ENCODE measurements around the gene HPX.

The HPX gene, protein sequence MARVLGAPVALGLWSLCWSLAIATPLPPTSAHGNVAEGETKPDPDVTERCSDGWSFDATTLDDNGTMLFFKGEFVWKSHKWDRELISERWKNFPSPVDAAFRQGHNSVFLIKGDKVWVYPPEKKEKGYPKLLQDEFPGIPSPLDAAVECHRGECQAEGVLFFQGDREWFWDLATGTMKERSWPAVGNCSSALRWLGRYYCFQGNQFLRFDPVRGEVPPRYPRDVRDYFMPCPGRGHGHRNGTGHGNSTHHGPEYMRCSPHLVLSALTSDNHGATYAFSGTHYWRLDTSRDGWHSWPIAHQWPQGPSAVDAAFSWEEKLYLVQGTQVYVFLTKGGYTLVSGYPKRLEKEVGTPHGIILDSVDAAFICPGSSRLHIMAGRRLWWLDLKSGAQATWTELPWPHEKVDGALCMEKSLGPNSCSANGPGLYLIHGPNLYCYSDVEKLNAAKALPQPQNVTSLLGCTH

DNA sequence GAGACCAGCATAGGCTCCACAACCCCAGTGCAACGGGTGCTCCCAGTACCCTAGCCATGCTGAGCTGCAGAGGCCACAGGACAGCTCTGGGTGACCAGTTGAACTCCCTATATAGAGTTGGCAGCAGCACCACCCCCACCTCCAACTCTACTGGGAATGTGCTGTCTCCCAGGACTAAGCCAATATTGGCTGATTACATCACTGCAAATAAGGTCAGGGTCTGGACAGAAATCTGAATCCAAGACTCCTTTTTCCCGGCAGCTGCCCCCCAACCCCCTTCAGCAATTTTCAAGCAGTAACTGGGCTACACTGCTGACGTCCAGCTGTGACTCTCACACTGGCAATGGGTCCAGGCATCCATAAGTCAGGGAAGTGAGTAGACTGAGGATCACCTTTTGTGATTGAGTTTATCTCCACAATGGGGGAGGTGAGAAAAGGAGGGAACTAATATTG is at the start of gene HPX:
HPX (minus strand) TSS at position 82 of the 453 bp plus-strand sequence; CDS start at position 58, 24 bp downstream.
- H3K27me3 ChIP-seq (ENCODE audit: insufficient read depth, insufficient read length): no peaks in the 10 kb centered on the region
- no peak for DNase-seq (ENCODE audit: low read depth, low spot score)
- no peak within 1 kb of the TSS for H3K4me3 ChIP-seq (ENCODE audit: insufficient read length, low read depth)
- TF ChIP-seq SUZ12 (IDR thresholded peaks at IDR 0.05; ENCODE audit: extremely low read depth, insufficient read depth, insufficient read length) (no peak), YY1 (IDR thresholded peaks at IDR 0.05; ENCODE audit: insufficient read depth, insufficient read length) (no peak), ZNF274 (IDR thresholded peaks at IDR 0.05; ENCODE audit: low read depth, low read length) (no peak)
- no peaks in the 10 kb centered on the region for H3K9me3 ChIP-seq (ENCODE audit: insufficient read depth, low read length)
- H3K36me3 ChIP-seq (ENCODE audit: insufficient read depth, insufficient read length, low read length): no peaks in the 10 kb centered on the region
- H3K9ac ChIP-seq (ENCODE audit: insufficient read length, low read depth): no peak within 1 kb of the TSS
- peaks cover 6% of the 10 kb centered on the region for H3K4me1 ChIP-seq (ENCODE audit: insufficient read depth, insufficient read length)

- no peak for TF ChIP-seq SUZ12 (IDR thresholded peaks at IDR 0.05; ENCODE audit: extremely low read depth, insufficient read depth, insufficient read length)
- TF ChIP-seq ZNF274 (IDR thresholded peaks at IDR 0.05; ENCODE audit: low read depth, low read length): no peak
- TF ChIP-seq YY1 (IDR thresholded peaks at IDR 0.05; ENCODE audit: insufficient read depth, insufficient read length): no peak
- H3K9me3 ChIP-seq (ENCODE audit: insufficient read depth, low read length): no peaks in the 10 kb centered on the region
- no peaks in the 10 kb centered on the region for H3K27me3 ChIP-seq (ENCODE audit: insufficient read depth, insufficient read length)
- no peaks in the 10 kb centered on the region for H3K4me1 ChIP-seq (ENCODE audit: insufficient read depth, insufficient read length)
- H3K36me3 ChIP-seq (ENCODE audit: insufficient read depth, insufficient read length, low read length): peaks cover 63% of the 10 kb centered on the region
- H3K9ac ChIP-seq (ENCODE audit: insufficient read length, low read depth): no peak overlapping the region
- H3K4me3 ChIP-seq (ENCODE audit: insufficient read length, low read depth): no peak overlapping the region
- DNase-seq (ENCODE audit: low read depth, low spot score): no peak
Measured at GRCh38 chr11:6489306-6489705, 48.5 kb upstream of the HPX start.

- H3K4me3 ChIP-seq (ENCODE audit: insufficient read length, low read depth): no peak overlapping the region
- H3K9ac ChIP-seq (ENCODE audit: insufficient read length, low read depth): no peak overlapping the region
- peaks cover 62% of the 10 kb centered on the region for H3K36me3 ChIP-seq (ENCODE audit: insufficient read depth, insufficient read length, low read length)
Measured at GRCh38 chr11:6488821-6489220, 48.0 kb upstream of the HPX start.

DNA sequence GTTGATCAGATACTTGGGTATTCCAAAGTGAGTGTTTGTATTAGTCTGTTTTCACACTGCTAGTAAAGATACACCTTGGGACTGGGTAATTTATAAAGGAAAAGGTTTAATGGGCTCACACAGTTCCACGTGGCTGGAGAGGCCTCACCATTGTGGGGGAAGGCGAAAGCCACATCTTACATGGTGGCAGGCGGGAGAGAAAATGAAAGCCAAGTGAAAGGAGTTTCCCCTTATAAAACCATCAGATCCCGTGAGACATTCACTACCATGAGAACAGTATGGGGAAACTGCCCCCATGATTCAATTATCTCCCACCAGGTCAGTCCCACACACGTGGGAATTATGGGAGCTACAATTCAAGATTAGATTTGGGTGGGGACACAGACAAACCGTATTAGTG is 47.6 kb upstream of the HPX start:
- H3K9me3 ChIP-seq (ENCODE audit: insufficient read depth, low read length): no peaks in the 10 kb centered on the region
- H3K4me3 ChIP-seq (ENCODE audit: insufficient read length, low read depth): no peak overlapping the region
- no peaks in the 10 kb centered on the region for H3K27me3 ChIP-seq (ENCODE audit: insufficient read depth, insufficient read length)
- H3K4me1 ChIP-seq (ENCODE audit: insufficient read depth, insufficient read length): no peaks in the 10 kb centered on the region
- H3K36me3 ChIP-seq (ENCODE audit: insufficient read depth, insufficient read length, low read length): peaks cover 63% of the 10 kb centered on the region
- no peak overlapping the region for H3K9ac ChIP-seq (ENCODE audit: insufficient read length, low read depth)
- TF ChIP-seq SUZ12 (IDR thresholded peaks at IDR 0.05; ENCODE audit: extremely low read depth, insufficient read depth, insufficient read length) (no peak), YY1 (IDR thresholded peaks at IDR 0.05; ENCODE audit: insufficient read depth, insufficient read length) (no peak), ZNF274 (IDR thresholded peaks at IDR 0.05; ENCODE audit: low read depth, low read length) (no peak)
- DNase-seq (ENCODE audit: low read depth, low spot score): no peak

More at GRCh38 chr11:6488821-6489220, 48.0 kb upstream of the HPX start:
- no peaks in the 10 kb centered on the region for H3K27me3 ChIP-seq (ENCODE audit: insufficient read depth, insufficient read length)
- DNase-seq (ENCODE audit: low read depth, low spot score): no peak
- no peaks in the 10 kb centered on the region for H3K9me3 ChIP-seq (ENCODE audit: insufficient read depth, low read length)
- H3K4me1 ChIP-seq (ENCODE audit: insufficient read depth, insufficient read length): no peaks in the 10 kb centered on the region
- no peak for TF ChIP-seq SUZ12 (IDR thresholded peaks at IDR 0.05; ENCODE audit: extremely low read depth, insufficient read depth, insufficient read length)
- no peak for TF ChIP-seq ZNF274 (IDR thresholded peaks at IDR 0.05; ENCODE audit: low read depth, low read length)
- TF ChIP-seq YY1 (IDR thresholded peaks at IDR 0.05; ENCODE audit: insufficient read depth, insufficient read length): no peak

DNA sequence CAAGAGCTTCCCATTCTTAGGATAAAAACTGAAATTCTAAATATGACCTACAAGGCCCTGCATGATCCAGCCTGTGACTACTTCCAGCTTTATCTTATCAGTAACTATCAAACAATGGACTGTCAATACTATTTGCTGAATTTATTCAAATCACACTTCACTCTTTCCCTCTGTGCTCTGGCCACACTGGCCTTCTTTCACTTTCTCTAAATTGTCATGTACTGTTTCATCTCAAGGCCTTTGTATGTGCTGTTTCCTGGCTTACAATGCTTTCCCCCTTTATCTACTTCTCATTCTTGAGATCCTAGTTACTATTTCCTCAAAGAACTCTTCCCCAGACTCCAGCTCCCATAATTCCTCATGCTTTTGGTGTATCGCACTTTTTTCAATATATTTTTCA is 46.2 kb upstream of the HPX start:
- TF ChIP-seq ZNF274 (IDR thresholded peaks at IDR 0.05; ENCODE audit: low read depth, low read length) (no peak), YY1 (IDR thresholded peaks at IDR 0.05; ENCODE audit: insufficient read depth, insufficient read length) (no peak), SUZ12 (IDR thresholded peaks at IDR 0.05; ENCODE audit: extremely low read depth, insufficient read depth, insufficient read length) (no peak)
- Histone ChIP-seq H3K27me3 (ENCODE audit: insufficient read depth, insufficient read length) (no peaks in the 10 kb centered on the region), H3K9ac (ENCODE audit: insufficient read length, low read depth) (no peak overlapping the region), H3K4me3 (ENCODE audit: insufficient read length, low read depth) (no peak overlapping the region), H3K9me3 (ENCODE audit: insufficient read depth, low read length) (no peaks in the 10 kb centered on the region), H3K4me1 (ENCODE audit: insufficient read depth, insufficient read length) (no peaks in the 10 kb centered on the region), H3K36me3 (ENCODE audit: insufficient read depth, insufficient read length, low read length) (peaks cover 69% of the 10 kb centered on the region)
- no peak for DNase-seq (ENCODE audit: low read depth, low spot score)

- H3K9me3 ChIP-seq (ENCODE audit: insufficient read depth, low read length): no peaks in the 10 kb centered on the region
- H3K27me3 ChIP-seq (ENCODE audit: insufficient read depth, insufficient read length): no peaks in the 10 kb centered on the region
- H3K4me3 ChIP-seq (ENCODE audit: insufficient read length, low read depth): no peak overlapping the region
- H3K4me1 ChIP-seq (ENCODE audit: insufficient read depth, insufficient read length): no peaks in the 10 kb centered on the region
- no peak for DNase-seq (ENCODE audit: low read depth, low spot score)
- TF ChIP-seq YY1 (IDR thresholded peaks at IDR 0.05; ENCODE audit: insufficient read depth, insufficient read length) (no peak), ZNF274 (IDR thresholded peaks at IDR 0.05; ENCODE audit: low read depth, low read length) (no peak), SUZ12 (IDR thresholded peaks at IDR 0.05; ENCODE audit: extremely low read depth, insufficient read depth, insufficient read length) (no peak)
- H3K9ac ChIP-seq (ENCODE audit: insufficient read length, low read depth): no peak overlapping the region
- peaks cover 67% of the 10 kb centered on the region for H3K36me3 ChIP-seq (ENCODE audit: insufficient read depth, insufficient read length, low read length)
Measured at GRCh38 chr11:6486256-6486655, 45.5 kb upstream of the HPX start.

GRCh38 chr11:6485661-6486060 is 44.9 kb upstream of the HPX start:
- TF ChIP-seq ZNF274 (IDR thresholded peaks at IDR 0.05; ENCODE audit: low read depth, low read length) (no peak), YY1 (IDR thresholded peaks at IDR 0.05; ENCODE audit: insufficient read depth, insufficient read length) (no peak), SUZ12 (IDR thresholded peaks at IDR 0.05; ENCODE audit: extremely low read depth, insufficient read depth, insufficient read length) (no peak)
- H3K4me3 ChIP-seq (ENCODE audit: insufficient read length, low read depth): no peak overlapping the region
- H3K9me3 ChIP-seq (ENCODE audit: insufficient read depth, low read length): no peaks in the 10 kb centered on the region
- no peaks in the 10 kb centered on the region for H3K27me3 ChIP-seq (ENCODE audit: insufficient read depth, insufficient read length)
- H3K9ac ChIP-seq (ENCODE audit: insufficient read length, low read depth): no peak overlapping the region
- DNase-seq (ENCODE audit: low read depth, low spot score): no peak
- peaks cover 67% of the 10 kb centered on the region for H3K36me3 ChIP-seq (ENCODE audit: insufficient read depth, insufficient read length, low read length)
- H3K4me1 ChIP-seq (ENCODE audit: insufficient read depth, insufficient read length): no peaks in the 10 kb centered on the region
